ENCODE data around the gene HPS3. TPM values are rescaled to one million over a fixed set of nuclear protein-coding genes. Genes with fewer than 3 reads are reported as not detected.

The HPS3 gene
- total and polyA plus RNA-seq, 2 donors from 2014 or later, result 16.9 to 29.4 TPM

- H3K4me1 ChIP-seq (ENCODE audit: control insufficient read depth in 2 of 3, insufficient read depth in 2 of 3, low read depth in 1 of 3, low read length in 3 of 3), result no peaks in the 10 kb centered on the region
Observed at GRCh38 chr3:149118724-149119123, 10.7 kb upstream of the HPS3 start.

DNA sequence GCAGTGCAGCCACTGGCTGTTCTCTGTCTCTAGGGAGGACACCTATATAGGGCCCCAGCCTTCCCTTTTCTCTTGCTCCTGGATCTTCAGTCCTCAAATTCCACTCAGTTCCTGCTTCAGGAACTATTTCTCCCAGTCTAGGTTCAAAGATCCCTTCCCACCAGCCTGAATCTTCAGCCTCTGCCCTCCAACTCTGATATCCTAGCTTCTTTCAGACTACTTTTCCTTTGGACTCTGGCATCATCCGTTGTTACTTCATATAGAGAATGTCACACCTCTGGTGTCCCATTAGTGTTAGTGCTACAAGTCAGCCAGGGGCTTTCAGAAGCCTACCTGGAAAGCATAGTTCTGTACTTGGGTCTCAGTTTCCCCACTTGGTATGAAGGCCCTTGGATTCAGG lies 10.0 kb upstream of the HPS3 start:
- no peak for DNase-seq
- no peak for FAIRE-seq
- intact Hi-C loops (cut with DNase I), result no loop called here
- no peak overlapping the region for H3K27ac ChIP-seq (ENCODE audit: low read depth in 2 of 2, low read length in 2 of 2)
- H3K9ac ChIP-seq (ENCODE audit: low read length in 3 of 3), result no peak overlapping the region
- TF ChIP-seq, protein P1, sequence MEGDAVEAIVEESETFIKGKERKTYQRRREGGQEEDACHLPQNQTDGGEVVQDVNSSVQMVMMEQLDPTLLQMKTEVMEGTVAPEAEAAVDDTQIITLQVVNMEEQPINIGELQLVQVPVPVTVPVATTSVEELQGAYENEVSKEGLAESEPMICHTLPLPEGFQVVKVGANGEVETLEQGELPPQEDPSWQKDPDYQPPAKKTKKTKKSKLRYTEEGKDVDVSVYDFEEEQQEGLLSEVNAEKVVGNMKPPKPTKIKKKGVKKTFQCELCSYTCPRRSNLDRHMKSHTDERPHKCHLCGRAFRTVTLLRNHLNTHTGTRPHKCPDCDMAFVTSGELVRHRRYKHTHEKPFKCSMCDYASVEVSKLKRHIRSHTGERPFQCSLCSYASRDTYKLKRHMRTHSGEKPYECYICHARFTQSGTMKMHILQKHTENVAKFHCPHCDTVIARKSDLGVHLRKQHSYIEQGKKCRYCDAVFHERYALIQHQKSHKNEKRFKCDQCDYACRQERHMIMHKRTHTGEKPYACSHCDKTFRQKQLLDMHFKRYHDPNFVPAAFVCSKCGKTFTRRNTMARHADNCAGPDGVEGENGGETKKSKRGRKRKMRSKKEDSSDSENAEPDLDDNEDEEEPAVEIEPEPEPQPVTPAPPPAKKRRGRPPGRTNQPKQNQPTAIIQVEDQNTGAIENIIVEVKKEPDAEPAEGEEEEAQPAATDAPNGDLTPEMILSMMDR (IDR thresholded peaks at IDR 0.05; ENCODE audit: borderline replicate concordance, extremely low read depth, insufficient read depth), result no peak
- no peak overlapping the region for H3K4me3 ChIP-seq (ENCODE audit: low read length in 3 of 3)
- H3K27me3 ChIP-seq (ENCODE audit: control insufficient read depth, insufficient read depth, low read length), result no peaks in the 10 kb centered on the region
- no peaks in the 10 kb centered on the region for H3K4me1 ChIP-seq (ENCODE audit: control insufficient read depth in 2 of 3, insufficient read depth in 2 of 3, low read depth in 1 of 3, low read length in 3 of 3)
- no peaks in the 10 kb centered on the region for H3K9me3 ChIP-seq (ENCODE audit: control insufficient read depth in 2 of 3, insufficient read depth in 1 of 3, low read length in 3 of 3)
- no peaks in the 10 kb centered on the region for H3K36me3 ChIP-seq (ENCODE audit: control insufficient read depth in 2 of 3, insufficient read depth in 3 of 3, low read length in 3 of 3)

More at GRCh38 chr3:149118724-149119123, 10.7 kb upstream of the HPS3 start:
- H3K27ac ChIP-seq (ENCODE audit: low read depth in 2 of 2, low read length in 2 of 2), result no peak overlapping the region
- H3K9me3 ChIP-seq (ENCODE audit: control insufficient read depth in 2 of 3, insufficient read depth in 1 of 3, low read length in 3 of 3), result no peaks in the 10 kb centered on the region
- no peaks in the 10 kb centered on the region for H3K27me3 ChIP-seq (ENCODE audit: control insufficient read depth, insufficient read depth, low read length)
- H3K9ac ChIP-seq (ENCODE audit: low read length in 3 of 3), result no peak overlapping the region
- FAIRE-seq (no peak), DNase-seq (no peak)
- intact Hi-C loops (cut with DNase I), result no loop called here
- no peak overlapping the region for H3K4me3 ChIP-seq (ENCODE audit: low read length in 3 of 3)
- TF ChIP-seq, protein P1 (IDR thresholded peaks at IDR 0.05; ENCODE audit: borderline replicate concordance, extremely low read depth, insufficient read depth), result no peak
- no peaks in the 10 kb centered on the region for H3K36me3 ChIP-seq (ENCODE audit: control insufficient read depth in 2 of 3, insufficient read depth in 3 of 3, low read length in 3 of 3)

DNA sequence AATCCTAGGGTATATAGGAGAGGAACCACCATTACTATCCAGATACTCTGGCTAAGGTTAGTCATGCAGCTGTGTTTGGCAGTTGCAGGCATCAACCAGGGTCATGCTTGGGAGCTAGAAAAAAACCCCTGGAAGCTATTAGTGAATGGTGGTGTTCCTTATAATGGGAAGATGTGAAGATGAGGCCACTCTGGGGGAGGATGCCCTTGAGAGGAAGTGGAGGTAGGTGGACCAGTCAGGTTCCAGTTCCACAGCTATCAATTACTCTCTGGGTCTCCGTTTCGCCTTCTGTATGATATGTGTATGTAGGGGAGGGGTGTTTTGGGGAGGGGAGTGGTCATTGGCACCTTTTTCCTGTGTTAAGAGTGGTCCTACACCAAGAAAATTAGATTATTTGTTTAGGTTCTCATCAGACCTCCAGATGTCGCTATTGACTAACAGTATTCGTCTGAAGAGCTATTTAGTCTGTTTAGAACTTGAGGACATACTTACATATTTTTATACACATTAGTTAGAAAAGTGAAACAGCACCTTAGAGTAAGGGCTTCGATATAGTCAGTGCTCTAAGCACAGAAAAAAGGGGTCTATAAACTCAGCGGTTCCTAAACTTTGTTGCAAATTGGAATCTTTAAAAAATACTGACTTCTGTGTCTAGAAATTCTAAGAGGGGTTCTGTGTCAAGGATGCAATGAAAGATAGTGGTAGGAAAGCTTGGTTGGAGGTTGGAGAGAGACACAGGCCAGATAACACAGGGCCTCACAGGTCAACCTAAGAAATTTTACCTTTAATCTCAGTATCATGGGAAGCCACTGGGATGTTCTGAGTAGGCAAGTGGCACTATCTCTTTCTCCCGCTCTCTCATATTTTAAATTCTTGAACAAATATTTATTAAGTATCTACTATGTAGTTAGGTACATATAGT lies 9.1 kb upstream of the HPS3 start:
- no peak overlapping the region for H3K9ac ChIP-seq (ENCODE audit: low read length in 3 of 3)
- intact Hi-C loops (cut with DNase I), result loop anchor here (2.0 kb wide), 1 partner anchor 152 kb away; no protein-coding TSS in a partner anchor
- H3K36me3 ChIP-seq (ENCODE audit: control insufficient read depth in 2 of 3, insufficient read depth in 3 of 3, low read length in 3 of 3), result no peaks in the 10 kb centered on the region
- H3K9me3 ChIP-seq (ENCODE audit: control insufficient read depth in 2 of 3, insufficient read depth in 1 of 3, low read length in 3 of 3), result no peaks in the 10 kb centered on the region
- H3K27me3 ChIP-seq (ENCODE audit: control insufficient read depth, insufficient read depth, low read length), result no peaks in the 10 kb centered on the region
- DNase-seq (peak in 2 of 5 donors; percentile 73 to 86), FAIRE-seq (peak; percentile 25)
- TF ChIP-seq, protein P1 (IDR thresholded peaks at IDR 0.05; ENCODE audit: borderline replicate concordance, extremely low read depth, insufficient read depth), result peak; percentile 78
- H3K4me1 ChIP-seq (ENCODE audit: control insufficient read depth in 2 of 3, insufficient read depth in 2 of 3, low read depth in 1 of 3, low read length in 3 of 3), result no peaks in the 10 kb centered on the region
- H3K27ac ChIP-seq (ENCODE audit: low read depth in 2 of 2, low read length in 2 of 2), result no peak overlapping the region
- no peak overlapping the region for H3K4me3 ChIP-seq (ENCODE audit: low read length in 3 of 3)

Data from kidney (tissue), 14 donors.